ENCODE measurements around the gene GARS1.
"Not testable (repeated sequence)": the region's sequence is repeated elsewhere in the genome, so short reads cannot be mapped to it uniquely, and the experiment has no call there.

Gene GARS1

GRCh38 chr7:30583181-30583580 is 11.5 kb upstream of the GARS1 start:
- no peak for DNase-seq (ENCODE audit: low read depth)

- DNase-seq (ENCODE audit: low read depth): no peak
These were observed 10.3 kb upstream of the GARS1 start for GRCh38 chr7:30584415-30584814.

- DNase-seq (ENCODE audit: low read depth): no peak
These were observed 9.7 kb upstream of the GARS1 start for GRCh38 chr7:30584965-30585364.

- DNase-seq (ENCODE audit: low read depth): no peak
These were observed 9.0 kb upstream of the GARS1 start for GRCh38 chr7:30585675-30586074.

- DNase-seq (ENCODE audit: low read depth): not testable (repeated sequence)
These were observed 7.1 kb upstream of the GARS1 start for GRCh38 chr7:30587547-30587946.

- no peak for DNase-seq (ENCODE audit: low read depth)
These were observed 5.6 kb upstream of the GARS1 start for GRCh38 chr7:30589111-30589510.

GRCh38 chr7:30594048-30594539 is 584 bp upstream of the GARS1 start:
- DNase-seq (ENCODE audit: low read depth): peak; percentile 23

GRCh38 chr7:30595436-30596013 is 847 bp downstream of the GARS1 start:
- no peak for DNase-seq (ENCODE audit: low read depth)

- DNase-seq (ENCODE audit: low read depth): no peak
These were observed 1.4 kb downstream of the GARS1 start for GRCh38 chr7:30596014-30596641.

GRCh38 chr7:30596721-30597120 is 2.0 kb downstream of the GARS1 start:
- no peak for DNase-seq (ENCODE audit: low read depth)

- no peak for DNase-seq (ENCODE audit: low read depth)
These were observed 3.6 kb downstream of the GARS1 start for GRCh38 chr7:30598121-30598876.

- DNase-seq (ENCODE audit: low read depth): no peak
These were observed 10.2 kb downstream of the GARS1 start for GRCh38 chr7:30604901-30605300.

GRCh38 chr7:30605832-30606231 is 11.2 kb downstream of the GARS1 start:
- DNase-seq (ENCODE audit: low read depth): no peak

GRCh38 chr7:30612658-30613265 is 18.1 kb downstream of the GARS1 start:
- peak; percentile 36 for DNase-seq (ENCODE audit: low read depth)

- DNase-seq (ENCODE audit: low read depth): no peak
These were observed 19.0 kb downstream of the GARS1 start for GRCh38 chr7:30613366-30614325.

- DNase-seq (ENCODE audit: low read depth): no peak
These were observed 21.6 kb downstream of the GARS1 start for GRCh38 chr7:30616318-30616717.

GRCh38 chr7:30617359-30617758 is 22.7 kb downstream of the GARS1 start:
- DNase-seq (ENCODE audit: low read depth): no peak

GRCh38 chr7:30618080-30618676 is 23.5 kb downstream of the GARS1 start:
- no peak for DNase-seq (ENCODE audit: low read depth)

- DNase-seq (ENCODE audit: low read depth): no peak
These were observed 24.3 kb downstream of the GARS1 start for GRCh38 chr7:30618961-30619360.

- no peak for DNase-seq (ENCODE audit: low read depth)
These were observed 30.6 kb downstream of the GARS1 start for GRCh38 chr7:30625283-30625682.

GRCh38 chr7:30627026-30627425 is 32.3 kb downstream of the GARS1 start:
- DNase-seq (ENCODE audit: low read depth): no peak
